Type B pancreatic cell (in vitro differentiated cells): ENCODE results near the gene ARPC5. TPM values are rescaled to one million over a fixed set of nuclear protein-coding genes. Genes with fewer than 3 reads are reported as not detected.

Experiments
- DNase-seq: peaks from one replicate; pipeline ENCODE4 v3.0.0; 2021; ENCODE audit warnings: mixed read lengths; ENCODE audit not compliant: unreplicated experiment; ENCODE audit errors: extremely low spot score
- H3K27ac Mint-ChIP-seq: 2 replicates; pipeline ENCODE4 v1.8.0; 2021; ENCODE audit warnings: mild to moderate bottlenecking, mixed read lengths
- H3K27me3 Mint-ChIP-seq: 2 replicates; pipeline ENCODE4 v1.8.0; 2021; ENCODE audit warnings: mixed read lengths
- H3K36me3 Mint-ChIP-seq: 2 replicates; pipeline ENCODE4 v1.8.0; 2021; ENCODE audit warnings: mixed read lengths
- H3K4me1 Mint-ChIP-seq: one replicate; pipeline ENCODE4 v1.8.0; 2021; ENCODE audit warnings: mixed read lengths; ENCODE audit not compliant: unreplicated experiment
- H3K4me3 Mint-ChIP-seq: 2 replicates; pipeline ENCODE4 v1.8.0; 2021; ENCODE audit warnings: mild to moderate bottlenecking, mixed read lengths
- H3K9me3 Mint-ChIP-seq: 2 replicates; pipeline ENCODE4 v1.8.0; 2021; ENCODE audit warnings: mixed read lengths
- total RNA-seq: library from RNA; stranded (reverse); gene quantifications from 2 replicates; pipeline ENCODE4 v1.2.1, GENCODE V29; 2021; ENCODE audit warnings: low replicate concordance
- TF ChIP-seq, protein P1 (sequence below): fragments of 200-600 bp; sonication (generic); conservative IDR thresholded peaks from 2 replicates; pipeline ENCODE4 v1.5.0; 2021; ENCODE audit warnings: antibody characterized with exemption, mild to moderate bottlenecking

ARPC5 gene
- total RNA-seq, 1 donor from 2014 or later: 83.5 TPM

DNA sequence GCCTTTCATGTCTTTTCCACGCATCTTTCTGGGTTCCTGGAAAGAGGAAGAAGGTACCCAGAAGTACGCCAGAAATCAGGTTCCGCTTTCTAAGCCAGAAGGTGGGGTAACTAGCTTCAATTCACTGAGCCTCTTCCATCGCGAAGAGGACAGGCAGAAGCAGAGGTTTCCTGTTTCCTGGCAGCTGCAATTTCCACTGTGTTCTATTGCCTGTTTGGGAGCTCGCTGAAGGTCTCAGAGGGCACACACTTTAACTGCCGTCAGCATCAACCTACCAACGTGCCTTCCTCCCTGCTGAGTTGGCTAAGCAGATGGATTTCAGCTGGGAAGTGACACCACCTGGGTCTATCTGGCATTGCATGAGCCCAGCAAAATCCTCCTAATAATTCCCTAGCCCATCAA, 55.3 kb downstream of the ARPC5 start:
- no peaks in the 10 kb centered on the region for H3K4me1 Mint-ChIP-seq
- H3K36me3 Mint-ChIP-seq: no peaks in the 10 kb centered on the region
- no peak overlapping the region for H3K4me3 Mint-ChIP-seq
- DNase-seq: no peak
- peaks cover 4% of the 10 kb centered on the region for H3K27me3 Mint-ChIP-seq
- H3K27ac Mint-ChIP-seq: no peak overlapping the region
- H3K9me3 Mint-ChIP-seq: no peaks in the 10 kb centered on the region
- TF ChIP-seq, protein P1, sequence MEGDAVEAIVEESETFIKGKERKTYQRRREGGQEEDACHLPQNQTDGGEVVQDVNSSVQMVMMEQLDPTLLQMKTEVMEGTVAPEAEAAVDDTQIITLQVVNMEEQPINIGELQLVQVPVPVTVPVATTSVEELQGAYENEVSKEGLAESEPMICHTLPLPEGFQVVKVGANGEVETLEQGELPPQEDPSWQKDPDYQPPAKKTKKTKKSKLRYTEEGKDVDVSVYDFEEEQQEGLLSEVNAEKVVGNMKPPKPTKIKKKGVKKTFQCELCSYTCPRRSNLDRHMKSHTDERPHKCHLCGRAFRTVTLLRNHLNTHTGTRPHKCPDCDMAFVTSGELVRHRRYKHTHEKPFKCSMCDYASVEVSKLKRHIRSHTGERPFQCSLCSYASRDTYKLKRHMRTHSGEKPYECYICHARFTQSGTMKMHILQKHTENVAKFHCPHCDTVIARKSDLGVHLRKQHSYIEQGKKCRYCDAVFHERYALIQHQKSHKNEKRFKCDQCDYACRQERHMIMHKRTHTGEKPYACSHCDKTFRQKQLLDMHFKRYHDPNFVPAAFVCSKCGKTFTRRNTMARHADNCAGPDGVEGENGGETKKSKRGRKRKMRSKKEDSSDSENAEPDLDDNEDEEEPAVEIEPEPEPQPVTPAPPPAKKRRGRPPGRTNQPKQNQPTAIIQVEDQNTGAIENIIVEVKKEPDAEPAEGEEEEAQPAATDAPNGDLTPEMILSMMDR: peak; percentile 48

DNA sequence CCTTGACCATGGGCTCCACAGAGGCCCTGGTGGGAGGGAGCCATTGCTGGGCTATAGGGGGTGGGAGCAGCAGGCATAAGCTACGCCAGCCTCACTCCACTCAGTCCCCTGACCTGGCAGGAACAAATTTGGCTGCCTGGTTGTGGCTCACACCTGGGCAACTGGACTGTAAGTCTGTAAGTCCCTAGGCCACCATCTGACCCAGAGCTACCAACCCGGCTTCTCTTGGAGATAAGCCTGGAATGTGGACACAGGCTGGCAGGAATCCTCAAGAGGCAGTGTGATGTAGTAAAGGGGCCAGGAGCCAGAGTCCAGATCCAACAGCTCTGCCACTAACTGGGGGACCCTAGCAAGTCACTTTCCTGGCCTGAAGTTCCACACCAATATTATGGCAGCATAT, 56.7 kb downstream of the ARPC5 start:
- peaks cover 8% of the 10 kb centered on the region for H3K27me3 Mint-ChIP-seq
- DNase-seq: no peak

DNA sequence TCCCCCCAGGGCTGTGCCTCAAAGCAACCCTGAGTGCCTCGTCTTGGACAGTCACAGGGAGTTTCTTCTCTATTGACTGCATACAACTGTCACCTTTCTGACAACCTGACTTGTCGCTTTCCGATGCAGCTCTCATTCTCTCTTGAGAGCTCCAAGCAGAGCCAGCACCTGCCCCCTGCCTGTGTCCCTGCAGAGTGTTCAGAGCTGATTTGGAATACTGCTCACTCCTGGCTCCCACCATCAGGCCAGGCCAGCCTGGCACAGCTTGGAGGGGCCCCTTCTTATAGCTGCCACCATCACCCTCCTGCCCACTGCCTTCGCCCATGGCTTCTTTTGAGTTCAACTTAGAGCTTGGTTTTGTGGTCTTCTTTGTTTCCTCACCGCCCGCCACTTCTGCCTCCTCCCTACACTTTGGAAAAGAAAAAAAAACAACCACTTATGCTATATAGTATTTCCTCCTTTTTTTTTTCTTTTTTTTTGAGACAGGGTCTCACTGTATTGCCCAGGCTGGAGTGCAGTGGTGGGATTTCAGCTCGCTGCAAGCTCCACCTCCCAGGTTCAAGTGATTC, 57.6 kb downstream of the ARPC5 start:
- no peak overlapping the region for H3K27ac Mint-ChIP-seq
- no peaks in the 10 kb centered on the region for H3K36me3 Mint-ChIP-seq
- peaks cover 8% of the 10 kb centered on the region for H3K27me3 Mint-ChIP-seq
- no peak for DNase-seq
- H3K9me3 Mint-ChIP-seq: no peaks in the 10 kb centered on the region
- H3K4me3 Mint-ChIP-seq: no peak overlapping the region
- TF ChIP-seq, protein P1: no peak
- H3K4me1 Mint-ChIP-seq: no peaks in the 10 kb centered on the region

More for the DNA sequence above, 56.7 kb downstream of the ARPC5 start:
- H3K4me3 Mint-ChIP-seq: no peak overlapping the region
- H3K4me1 Mint-ChIP-seq: no peaks in the 10 kb centered on the region
- H3K27ac Mint-ChIP-seq: no peak overlapping the region
- TF ChIP-seq, protein P1: no peak
- H3K9me3 Mint-ChIP-seq: no peaks in the 10 kb centered on the region
- H3K36me3 Mint-ChIP-seq: no peaks in the 10 kb centered on the region

DNA sequence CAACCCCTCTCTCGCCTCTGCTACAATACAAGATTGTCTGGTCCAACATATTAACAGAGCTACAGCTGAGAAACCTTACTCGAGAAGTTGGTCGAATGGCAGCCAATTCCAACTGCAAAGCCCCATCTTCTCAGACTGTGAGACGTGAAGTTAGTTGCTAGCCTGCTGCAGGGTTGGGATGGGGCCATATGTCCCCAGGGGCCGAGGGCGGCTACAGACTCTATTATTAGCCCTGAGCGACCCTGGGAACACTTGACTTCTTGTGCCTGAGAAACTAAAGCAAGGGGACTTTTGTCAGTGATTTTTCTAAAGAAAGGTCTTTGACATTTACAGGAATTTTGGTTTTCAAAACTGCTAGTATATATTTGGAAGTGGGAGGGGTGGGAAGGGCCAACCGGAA, 59.0 kb downstream of the ARPC5 start:
- Mint-ChIP-seq H3K4me3 (no peak overlapping the region), H3K36me3 (no peaks in the 10 kb centered on the region), H3K27ac (no peak overlapping the region), H3K9me3 (no peaks in the 10 kb centered on the region), H3K27me3 (peaks cover 8% of the 10 kb centered on the region), H3K4me1 (no peaks in the 10 kb centered on the region)
- DNase-seq: no peak
- TF ChIP-seq, protein P1: no peak

DNA sequence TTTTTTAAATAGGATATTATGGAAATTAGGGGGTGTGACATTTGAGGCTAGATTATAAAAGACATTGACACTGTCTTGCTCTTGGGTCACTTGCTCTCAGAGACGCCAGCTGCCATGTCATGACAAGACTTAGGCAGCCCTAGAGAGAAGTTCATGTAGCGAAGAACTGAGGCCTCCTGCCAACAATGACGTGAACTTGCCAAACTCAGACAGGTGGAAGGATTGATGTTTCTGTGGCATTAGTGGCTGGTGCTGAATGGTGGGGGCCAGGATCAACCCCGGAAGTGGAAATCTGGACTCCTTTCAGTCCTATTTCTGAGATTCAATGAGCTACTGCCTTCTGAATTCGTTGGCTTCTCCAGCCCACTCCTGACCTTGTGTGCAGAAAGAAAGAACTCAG, 60.0 kb downstream of the ARPC5 start:
- Mint-ChIP-seq H3K27me3 (peaks cover 8% of the 10 kb centered on the region), H3K9me3 (no peaks in the 10 kb centered on the region), H3K27ac (no peak overlapping the region), H3K36me3 (no peaks in the 10 kb centered on the region), H3K4me1 (no peaks in the 10 kb centered on the region), H3K4me3 (no peak overlapping the region)
- no peak for DNase-seq
- TF ChIP-seq, protein P1: no peak

DNA sequence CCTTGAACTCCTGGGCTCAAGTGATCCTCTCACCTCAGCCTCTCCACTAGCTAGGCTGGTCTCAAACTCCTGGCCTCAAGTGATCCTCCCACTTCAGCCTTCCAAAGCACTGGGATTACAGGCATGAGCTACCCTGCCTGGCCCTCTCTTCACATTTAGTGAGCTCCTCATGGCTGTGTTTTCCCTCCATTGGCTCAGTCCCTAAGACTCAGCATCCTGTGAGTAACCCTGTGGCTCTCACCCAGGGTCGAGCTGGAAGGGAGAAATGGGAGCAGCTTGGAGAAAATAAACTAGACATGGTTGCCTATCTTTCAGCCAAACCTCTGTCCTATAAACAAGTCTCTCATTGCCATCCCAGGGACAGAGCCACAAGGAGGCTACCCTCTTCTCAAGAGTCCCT, 62.9 kb downstream of the ARPC5 start:
- no peaks in the 10 kb centered on the region for H3K9me3 Mint-ChIP-seq
- H3K4me3 Mint-ChIP-seq: no peak overlapping the region
- H3K4me1 Mint-ChIP-seq: peaks cover 7% of the 10 kb centered on the region
- TF ChIP-seq, protein P1: no peak
- H3K27me3 Mint-ChIP-seq: peaks cover 14% of the 10 kb centered on the region
- H3K27ac Mint-ChIP-seq: no peak overlapping the region
- DNase-seq: no peak
- no peaks in the 10 kb centered on the region for H3K36me3 Mint-ChIP-seq
